PC-9 (cell line): ENCODE measurements around the gene ZNF423. TPM values are rescaled to one million over a fixed set of nuclear protein-coding genes. Genes with fewer than 3 reads are reported as not detected.

Experiments used
- Bru-seq: library from RNA; stranded (reverse); fragments of 400-500 nt; gene quantifications from one replicate; lab custom pipeline; 2021; lab: Mats Ljungman, UMichigan
- BruChase-seq, 2 experiments: library from RNA; stranded (reverse); fragments of 400-500 nt; gene quantifications; one replicate each; lab custom pipeline; 2021; lab: Mats Ljungman, UMichigan
- BruUV-seq: library from RNA; stranded (reverse); fragments of 400-500 nt; replicated peaks from 2 replicates; lab custom pipeline; 2021; lab: Mats Ljungman, UMichigan
- CTCF ChIA-PET: fragments of 300-600 bp; sonication (Branson Sonifier 250); formaldehyde crosslinking; loops from one replicate; lab custom pipeline; 2022; ENCODE audit warnings: antibody characterized with exemption; lab: Charles Lee
- POLR2A ChIA-PET: fragments of 300-600 bp; sonication (Branson Sonifier 250); formaldehyde crosslinking; loops from one replicate; lab custom pipeline; 2022; ENCODE audit warnings: antibody characterized with exemption; ENCODE audit not compliant: unreplicated experiment; lab: Charles Lee
- DNase-seq, 2 experiments: peaks; one replicate each; pipeline versions ENCODE4 v3.0.0 to v3.0.0-alpha.2; 2015 to 2022; ENCODE audit warnings: mixed read lengths in 1 of 2
- H2AFZ ChIP-seq: fragments of 200-600 bp; sonication (generic); 2 replicates; pipeline ENCODE4 v1.8.1; 2017; ENCODE audit warnings: antibody characterized with exemption
- H3F3A ChIP-seq: fragments of 200-600 bp; sonication (generic); 2 replicates; pipeline ENCODE4 v1.8.1; 2017; ENCODE audit warnings: antibody characterized with exemption, mild to moderate bottlenecking, low read depth; ENCODE audit not compliant: insufficient read depth
- H3K27ac ChIP-seq: fragments of 200-600 bp; sonication (generic); 2 replicates; pipeline ENCODE4 v1.6.1; 2016; ENCODE audit warnings: mixed run types
- H3K27me3 ChIP-seq: fragments of 200-600 bp; sonication (generic); 2 replicates; pipeline ENCODE4 v1.6.1; 2016; ENCODE audit warnings: low read depth, mixed run types; ENCODE audit not compliant: insufficient read depth
- H3K36me3 ChIP-seq: fragments of 200-600 bp; sonication (generic); 2 replicates; pipeline ENCODE4 v1.6.1; 2016; ENCODE audit warnings: low read depth, mixed run types
- H3K4me1 ChIP-seq: fragments of 200-600 bp; sonication (generic); replicated peaks from 2 replicates; pipeline ENCODE4 v1.6.1; 2016; ENCODE audit warnings: mixed run types; ENCODE audit not compliant: insufficient read depth
- H3K4me2 ChIP-seq: fragments of 200-600 bp; sonication (generic); 2 replicates; pipeline ENCODE4 v1.6.1; 2017; ENCODE audit warnings: mixed run types
- H3K4me3 ChIP-seq: fragments of 200-600 bp; sonication (generic); 2 replicates; pipeline ENCODE4 v1.6.1; 2016; ENCODE audit warnings: mixed run types
- H3K79me2 ChIP-seq: fragments of 200-600 bp; sonication (generic); 2 replicates; pipeline ENCODE4 v1.6.1; 2017; ENCODE audit warnings: low read depth, mixed run types
- H3K9me2 ChIP-seq: fragments of 200-600 bp; sonication (generic); 2 replicates; pipeline ENCODE4 v1.8.1; 2017; ENCODE audit warnings: mild to moderate bottlenecking; ENCODE audit not compliant: insufficient read depth
- H3K9me3 ChIP-seq: fragments of 200-600 bp; sonication (generic); 2 replicates; pipeline ENCODE4 v1.8.1; 2016; ENCODE audit warnings: low read depth; ENCODE audit not compliant: insufficient read depth
- H4K20me1 ChIP-seq: fragments of 200-600 bp; sonication (generic); 2 replicates; pipeline ENCODE4 v1.8.1; 2017; ENCODE audit not compliant: insufficient read depth
- EZH2 ChIP-seq: fragments of 200-600 bp; sonication (generic); IDR thresholded peaks from 2 replicates; pipeline ENCODE4 v1.8.0; 2017; ENCODE audit warnings: antibody characterized with exemption, low read depth
- intact Hi-C: fragments of 100-400 bp; cut with micrococcal nuclease; formaldehyde crosslinking; loops from one replicate; pipeline ENCODE4 v1.10.0; 2022; ENCODE audit not compliant: unreplicated experiment
- long read RNA-seq: library from polyadenylated mRNA; stranded (forward); transcript quantifications from one replicate; pipeline ENCODE4 v2.0.0, GENCODE V29; 2022
- total RNA-seq: library from RNA; stranded (reverse); gene quantifications from 2 replicates; pipeline ENCODE4 v1.2.3, GENCODE V29; 2021
- TF ChIP-seq, protein P1 (sequence below): fragments of 200-600 bp; sonication (generic); conservative IDR thresholded peaks from 2 replicates; pipeline ENCODE4 v1.6.1; 2017; ENCODE audit warnings: mixed run types, antibody characterized with exemption, mild to moderate bottlenecking, moderate library complexity

Gene ZNF423
- total RNA-seq (not detected in 2 replicates), Bru-seq, nascent RNA (percentile 1 among the genes with signal in this experiment), BruChase-seq, experiment 1, labeled RNA remaining after a 2-hour chase (not detected), BruChase-seq, experiment 2, labeled RNA remaining after a 6-hour chase (not detected)
- long read RNA-seq: 0 reads

DNA sequence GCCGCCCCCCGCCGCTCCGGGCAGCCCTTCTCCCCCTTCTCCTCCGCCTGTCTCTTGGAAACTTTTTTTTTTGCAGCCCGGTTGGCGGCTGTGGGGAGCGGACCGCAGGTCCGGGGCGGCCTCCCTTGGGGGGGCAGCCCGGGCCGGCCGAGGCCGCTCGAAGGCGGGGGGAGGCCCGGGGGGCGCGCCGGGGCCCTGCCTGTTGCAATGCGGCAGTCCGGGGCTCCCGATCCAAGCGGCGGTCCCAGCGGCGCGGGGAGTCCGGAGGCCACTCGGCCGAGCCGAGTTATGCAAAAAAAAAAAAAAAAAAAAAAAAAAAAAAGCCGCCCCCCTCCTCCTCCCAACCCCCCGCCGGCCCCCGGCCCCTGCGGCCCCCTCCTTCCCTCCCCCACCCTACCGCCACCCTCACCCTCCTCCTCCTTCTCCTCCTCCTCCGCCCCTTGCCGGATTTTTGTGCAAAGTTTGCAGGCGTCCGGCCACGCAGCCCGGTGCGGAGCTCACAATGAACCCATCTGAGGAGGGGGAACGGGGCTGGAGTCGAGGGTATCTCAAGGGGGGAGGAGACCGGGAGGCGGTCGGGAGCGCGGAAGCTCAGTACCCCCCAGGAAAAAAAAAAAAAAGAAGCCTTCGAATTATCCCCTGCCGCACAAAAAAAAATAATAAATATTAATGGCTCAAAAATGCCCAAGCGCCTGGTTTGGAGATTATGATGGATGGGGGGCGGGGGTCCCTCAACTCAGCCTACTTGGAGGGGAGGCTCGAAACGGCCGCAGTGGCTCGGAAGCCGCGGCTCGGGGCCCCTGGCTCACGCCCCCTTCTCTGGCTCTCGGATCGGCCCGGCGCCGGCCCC, at the start of gene ZNF423:
TSS of gene ZNF423 (minus strand) at position 291 of the 850 bp plus-strand sequence. CDS start 338 bp downstream, outside the sequence.
- ChIA-PET POLR2A (no interaction called here), CTCF (interaction anchor here (0.7 kb wide), 2 partner anchors 45 to 100 kb away, joined by 7 read pairs; no protein-coding TSS in a partner anchor)
- Histone ChIP-seq H3K9me2 (no peaks in the 10 kb centered on the region), H2AFZ (no peak within 1 kb of the TSS), H3K79me2 (no peaks in the 10 kb centered on the region), H3K4me3 (peak within 1 kb of the TSS; percentile 38; the same call in 1 of the 2 replicates), H3K27ac (no peak within 1 kb of the TSS), H3K4me2 (peak within 1 kb of the TSS; percentile 55), H4K20me1 (no peaks in the 10 kb centered on the region), H3K4me1 (no peaks in the 10 kb centered on the region), H3K9me3 (no peaks in the 10 kb centered on the region), H3K27me3 (peaks cover 59% of the 10 kb centered on the region), H3F3A (no peaks in the 10 kb centered on the region), H3K36me3 (no peaks in the 10 kb centered on the region)
- no peak for DNase-seq
- intact Hi-C loops: no loop called here
- TF ChIP-seq EZH2: peak; percentile 86; the same call in 1 of the 2 replicates
- TF ChIP-seq, protein P1, sequence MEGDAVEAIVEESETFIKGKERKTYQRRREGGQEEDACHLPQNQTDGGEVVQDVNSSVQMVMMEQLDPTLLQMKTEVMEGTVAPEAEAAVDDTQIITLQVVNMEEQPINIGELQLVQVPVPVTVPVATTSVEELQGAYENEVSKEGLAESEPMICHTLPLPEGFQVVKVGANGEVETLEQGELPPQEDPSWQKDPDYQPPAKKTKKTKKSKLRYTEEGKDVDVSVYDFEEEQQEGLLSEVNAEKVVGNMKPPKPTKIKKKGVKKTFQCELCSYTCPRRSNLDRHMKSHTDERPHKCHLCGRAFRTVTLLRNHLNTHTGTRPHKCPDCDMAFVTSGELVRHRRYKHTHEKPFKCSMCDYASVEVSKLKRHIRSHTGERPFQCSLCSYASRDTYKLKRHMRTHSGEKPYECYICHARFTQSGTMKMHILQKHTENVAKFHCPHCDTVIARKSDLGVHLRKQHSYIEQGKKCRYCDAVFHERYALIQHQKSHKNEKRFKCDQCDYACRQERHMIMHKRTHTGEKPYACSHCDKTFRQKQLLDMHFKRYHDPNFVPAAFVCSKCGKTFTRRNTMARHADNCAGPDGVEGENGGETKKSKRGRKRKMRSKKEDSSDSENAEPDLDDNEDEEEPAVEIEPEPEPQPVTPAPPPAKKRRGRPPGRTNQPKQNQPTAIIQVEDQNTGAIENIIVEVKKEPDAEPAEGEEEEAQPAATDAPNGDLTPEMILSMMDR: no peak
- no TSS peak for BruUV-seq

DNA sequence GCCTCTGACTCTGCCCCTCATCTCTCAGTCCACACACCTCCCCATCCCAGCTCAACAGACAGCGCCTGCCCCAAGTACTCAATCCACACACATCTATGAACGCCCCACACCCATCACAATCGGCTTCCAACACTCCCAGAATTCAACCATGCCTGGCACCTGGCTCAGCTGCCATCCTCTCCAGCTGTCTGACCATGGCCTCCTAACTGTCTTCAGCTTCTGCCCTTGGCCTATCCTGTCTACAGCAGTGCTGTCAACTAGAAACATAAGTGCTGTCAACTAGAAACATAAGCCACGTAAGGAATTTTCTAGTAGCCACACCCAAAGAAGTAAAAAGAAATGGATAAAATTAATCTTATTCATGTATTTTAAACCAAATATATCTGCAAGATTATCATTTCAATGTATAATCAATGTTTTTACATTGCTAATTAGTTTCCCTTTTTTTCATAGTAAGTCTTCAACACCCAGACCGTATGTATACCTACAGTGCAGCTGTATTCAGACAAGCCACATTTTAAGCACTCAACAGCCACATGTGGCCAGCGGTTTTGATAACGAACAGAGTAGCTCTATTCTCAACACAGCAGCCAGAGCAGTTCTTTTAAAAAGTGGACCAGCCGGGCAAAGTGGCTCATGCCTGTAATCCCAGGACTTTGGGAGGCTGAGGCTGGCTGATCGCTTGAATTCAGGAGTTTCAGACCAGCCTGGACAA, 48.6 kb upstream of the ZNF423 start:
- Histone ChIP-seq H3K9me3 (no peaks in the 10 kb centered on the region), H3K9me2 (no peaks in the 10 kb centered on the region), H3K4me3 (no peak overlapping the region), H4K20me1 (no peaks in the 10 kb centered on the region), H3K4me2 (no peak overlapping the region), H3K27me3 (peaks cover 58% of the 10 kb centered on the region), H3K79me2 (no peaks in the 10 kb centered on the region), H3K27ac (no peak overlapping the region), H2AFZ (no peak overlapping the region), H3K36me3 (no peaks in the 10 kb centered on the region), H3K4me1 (no peaks in the 10 kb centered on the region), H3F3A (no peaks in the 10 kb centered on the region)
- no peak for DNase-seq
- ChIA-PET POLR2A (no interaction called here), CTCF (no interaction called here)
- no TSS peak for BruUV-seq
- intact Hi-C loops: no loop called here
- no peak for TF ChIP-seq EZH2
- TF ChIP-seq, protein P1: no peak

DNA sequence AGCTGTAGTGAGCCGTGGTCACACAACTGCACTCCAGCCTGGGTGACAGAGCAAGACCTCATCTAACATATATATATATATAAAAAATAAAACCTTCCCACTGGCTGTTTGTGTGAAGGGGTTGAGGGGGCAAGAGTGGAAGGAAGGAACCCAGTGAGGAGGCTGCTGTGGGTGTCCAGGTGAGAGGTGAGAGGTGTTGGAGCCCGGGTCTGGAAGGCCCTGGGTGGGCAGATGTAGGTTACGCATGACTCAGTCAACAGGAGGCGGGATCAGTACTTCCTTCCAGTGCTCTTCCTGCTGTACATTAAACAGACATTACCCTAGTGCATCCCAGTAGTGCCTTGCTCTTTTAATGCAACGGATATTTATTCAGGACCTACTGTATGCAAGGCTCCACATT, 47.0 kb upstream of the ZNF423 start:
- Histone ChIP-seq H2AFZ (no peak overlapping the region), H3K79me2 (no peaks in the 10 kb centered on the region), H3K9me2 (no peaks in the 10 kb centered on the region), H3K36me3 (no peaks in the 10 kb centered on the region), H4K20me1 (no peaks in the 10 kb centered on the region), H3K4me3 (no peak overlapping the region), H3K9me3 (no peaks in the 10 kb centered on the region), H3K4me2 (no peak overlapping the region), H3K27ac (no peak overlapping the region), H3K27me3 (peaks cover 64% of the 10 kb centered on the region), H3K4me1 (no peaks in the 10 kb centered on the region), H3F3A (no peaks in the 10 kb centered on the region)
- intact Hi-C loops: no loop called here
- no peak for TF ChIP-seq EZH2
- TF ChIP-seq, protein P1: no peak
- ChIA-PET POLR2A (no interaction called here), CTCF (no interaction called here)
- DNase-seq: no peak
- BruUV-seq: no TSS peak
